PC-9 (cell line): Measurements from ENCODE around the gene KIFC1. TPM values are rescaled to one million over a fixed set of nuclear protein-coding genes. Genes with fewer than 3 reads are reported as not detected.

ENCODE experiments used
- BruUV-seq: library from RNA; stranded (reverse); fragments of 400-500 nt; replicated peaks from 2 replicates; lab custom pipeline; 2021; lab: Mats Ljungman, UMichigan
- CTCF ChIA-PET: fragments of 300-600 bp; sonication (Branson Sonifier 250); formaldehyde crosslinking; loops from one replicate; lab custom pipeline; 2022; ENCODE audit warnings: antibody characterized with exemption; lab: Charles Lee
- POLR2A ChIA-PET: fragments of 300-600 bp; sonication (Branson Sonifier 250); formaldehyde crosslinking; loops from one replicate; lab custom pipeline; 2022; ENCODE audit warnings: antibody characterized with exemption; ENCODE audit not compliant: unreplicated experiment; lab: Charles Lee
- DNase-seq, 2 experiments: peaks; one replicate each; pipeline versions ENCODE4 v3.0.0 to v3.0.0-alpha.2; 2015 to 2022; ENCODE audit warnings: mixed read lengths in 1 of 2
- H2AFZ ChIP-seq: fragments of 200-600 bp; sonication (generic); 2 replicates; pipeline ENCODE4 v1.8.1; 2017; ENCODE audit warnings: antibody characterized with exemption
- H3F3A ChIP-seq: fragments of 200-600 bp; sonication (generic); 2 replicates; pipeline ENCODE4 v1.8.1; 2017; ENCODE audit warnings: antibody characterized with exemption, mild to moderate bottlenecking, low read depth; ENCODE audit not compliant: insufficient read depth
- H3K27ac ChIP-seq: fragments of 200-600 bp; sonication (generic); 2 replicates; pipeline ENCODE4 v1.6.1; 2016; ENCODE audit warnings: mixed run types
- H3K27me3 ChIP-seq: fragments of 200-600 bp; sonication (generic); 2 replicates; pipeline ENCODE4 v1.6.1; 2016; ENCODE audit warnings: low read depth, mixed run types; ENCODE audit not compliant: insufficient read depth
- H3K36me3 ChIP-seq: fragments of 200-600 bp; sonication (generic); 2 replicates; pipeline ENCODE4 v1.6.1; 2016; ENCODE audit warnings: low read depth, mixed run types
- H3K4me1 ChIP-seq: fragments of 200-600 bp; sonication (generic); replicated peaks from 2 replicates; pipeline ENCODE4 v1.6.1; 2016; ENCODE audit warnings: mixed run types; ENCODE audit not compliant: insufficient read depth
- H3K4me2 ChIP-seq: fragments of 200-600 bp; sonication (generic); 2 replicates; pipeline ENCODE4 v1.6.1; 2017; ENCODE audit warnings: mixed run types
- H3K4me3 ChIP-seq: fragments of 200-600 bp; sonication (generic); 2 replicates; pipeline ENCODE4 v1.6.1; 2016; ENCODE audit warnings: mixed run types
- H3K79me2 ChIP-seq: fragments of 200-600 bp; sonication (generic); 2 replicates; pipeline ENCODE4 v1.6.1; 2017; ENCODE audit warnings: low read depth, mixed run types
- H3K9me2 ChIP-seq: fragments of 200-600 bp; sonication (generic); 2 replicates; pipeline ENCODE4 v1.8.1; 2017; ENCODE audit warnings: mild to moderate bottlenecking; ENCODE audit not compliant: insufficient read depth
- H3K9me3 ChIP-seq: fragments of 200-600 bp; sonication (generic); 2 replicates; pipeline ENCODE4 v1.8.1; 2016; ENCODE audit warnings: low read depth; ENCODE audit not compliant: insufficient read depth
- H4K20me1 ChIP-seq: fragments of 200-600 bp; sonication (generic); 2 replicates; pipeline ENCODE4 v1.8.1; 2017; ENCODE audit not compliant: insufficient read depth
- CTCF ChIP-seq: fragments of 200-600 bp; sonication (generic); conservative IDR thresholded peaks from 2 replicates; pipeline ENCODE4 v1.6.1; 2017; ENCODE audit warnings: mixed run types, antibody characterized with exemption, mild to moderate bottlenecking, moderate library complexity
- EZH2 ChIP-seq: fragments of 200-600 bp; sonication (generic); IDR thresholded peaks from 2 replicates; pipeline ENCODE4 v1.8.0; 2017; ENCODE audit warnings: antibody characterized with exemption, low read depth
- intact Hi-C: fragments of 100-400 bp; cut with micrococcal nuclease; formaldehyde crosslinking; loops from one replicate; pipeline ENCODE4 v1.10.0; 2022; ENCODE audit not compliant: unreplicated experiment
- total RNA-seq: library from RNA; stranded (reverse); gene quantifications from 2 replicates; pipeline ENCODE4 v1.2.3, GENCODE V29; 2021

Gene KIFC1
- total RNA-seq, 1 experiment from 2014 or later, result 91.4 TPM

GRCh38 chr6:33419580-33420490, 28.2 kb downstream of the KIFC1 start, which contains the start of gene SYNGAP1:
SYNGAP1 (plus strand) TSS chr6:33420065; CDS start chr6:33420265, 200 bp downstream.
- Histone ChIP-seq H3K4me1 (peaks cover 23% of the 10 kb centered on the region), H3K27ac (peak within 1 kb of the TSS; percentile 74; the same call in 1 of the 2 replicates), H3F3A (peaks cover 17% of the 10 kb centered on the region), H3K4me2 (peak within 1 kb of the TSS; percentile 79), H3K36me3 (0 out of 2 replicates have a peak, but pooled peaks cover 6% of the 10 kb centered on the region), H3K27me3 (peaks cover 21% of the 10 kb centered on the region), H3K4me3 (peak within 1 kb of the TSS; percentile 48; the same call in 1 of the 2 replicates), H4K20me1 (no peaks in the 10 kb centered on the region), H2AFZ (no peak within 1 kb of the TSS), H3K79me2 (peaks cover 26% of the 10 kb centered on the region), H3K9me2 (no peaks in the 10 kb centered on the region), H3K9me3 (no peaks in the 10 kb centered on the region)
- ChIA-PET POLR2A (no interaction called here), CTCF (no interaction called here)
- no peak for TF ChIP-seq EZH2
- TF ChIP-seq CTCF, result no peak
- no TSS peak for BruUV-seq
- DNase-seq, result no peak
- intact Hi-C loops, result loop anchor here (10.0 kb wide), 1 partner anchor 215 kb away; the partner anchor contains the start of genes HSD17B8, RING1, RXRB and SLC39A7

GRCh38 chr6:33420491-33421343, 29.1 kb downstream of the KIFC1 start:
- TF ChIP-seq EZH2, result no peak
- no peak for TF ChIP-seq CTCF
- H3K27ac ChIP-seq, result no peak overlapping the region
- peaks cover 21% of the 10 kb centered on the region for H3K27me3 ChIP-seq
- H3K4me1 ChIP-seq, result peaks cover 26% of the 10 kb centered on the region
- intact Hi-C loops, result no loop called here
- peaks cover 19% of the 10 kb centered on the region for H3K79me2 ChIP-seq
- no peak overlapping the region for H3K4me2 ChIP-seq
- ChIA-PET CTCF (no interaction called here), POLR2A (no interaction called here)
- H3F3A ChIP-seq, result peaks cover 24% of the 10 kb centered on the region
- no peaks in the 10 kb centered on the region for H3K9me3 ChIP-seq
- no TSS peak for BruUV-seq
- H4K20me1 ChIP-seq, result no peaks in the 10 kb centered on the region
- H2AFZ ChIP-seq, result no peak overlapping the region
- no peak for DNase-seq
- no peak overlapping the region for H3K4me3 ChIP-seq
- H3K36me3 ChIP-seq, result 0 out of 2 replicates have a peak, but pooled peaks cover under 1% of the 10 kb centered on the region
- H3K9me2 ChIP-seq, result no peaks in the 10 kb centered on the region

- Histone ChIP-seq H3K27ac (no peak overlapping the region), H3K4me1 (peaks cover 23% of the 10 kb centered on the region), H4K20me1 (no peaks in the 10 kb centered on the region), H3K9me2 (no peaks in the 10 kb centered on the region), H3K4me3 (no peak overlapping the region), H3K9me3 (no peaks in the 10 kb centered on the region), H3K79me2 (peaks cover 13% of the 10 kb centered on the region), H3K36me3 (no peaks in the 10 kb centered on the region), H3K27me3 (peaks cover 21% of the 10 kb centered on the region), H2AFZ (no peak overlapping the region), H3K4me2 (no peak overlapping the region), H3F3A (peaks cover 24% of the 10 kb centered on the region)
- intact Hi-C loops, result no loop called here
- POLR2A ChIA-PET, result no interaction called here
- CTCF ChIA-PET, result no interaction called here
- TF ChIP-seq CTCF (no peak), EZH2 (no peak)
- DNase-seq, result no peak
- BruUV-seq, result no TSS peak
Observed at GRCh38 chr6:33421344-33421643, 29.7 kb downstream of the KIFC1 start.
